Measurements from ENCODE around the gene AKAP6. TPM values are rescaled to one million over a fixed set of nuclear protein-coding genes. Genes with fewer than 3 reads are reported as not detected.

AKAP6 gene
- total and polyA plus RNA-seq, 2 experiments from 2014 or later, result 0.38 to 0.42 TPM

GRCh38 chr14:32509632-32510187 is 180.6 kb downstream of the AKAP6 start:
- no peak for ATAC-seq
- no peaks in the 10 kb centered on the region for H3K27me3 Mint-ChIP-seq (ENCODE audit: insufficient read depth, low read depth, poor library complexity)
- no peaks in the 10 kb centered on the region for H3K27me3 ChIP-seq (ENCODE audit: insufficient read depth)
- DNase-seq (ENCODE audit: low spot score), result no peak
- H3K4me1 ChIP-seq (ENCODE audit: insufficient read depth), result no peaks in the 10 kb centered on the region
- H3K27ac Mint-ChIP-seq, result no peak overlapping the region
- H3K9me2 ChIP-seq (ENCODE audit: insufficient read depth), result no peaks in the 10 kb centered on the region
- H3K27ac ChIP-seq (ENCODE audit: low read depth), result no peak overlapping the region
- H3F3A ChIP-seq (replicated peaks; ENCODE audit: low read depth), result no peaks in the 10 kb centered on the region
- H3K36me3 ChIP-seq (ENCODE audit: insufficient read depth), result no peaks in the 10 kb centered on the region
- H3K4me1 Mint-ChIP-seq, result no peaks in the 10 kb centered on the region
- H4K20me1 ChIP-seq (replicated peaks; ENCODE audit: insufficient read depth), result no peaks in the 10 kb centered on the region
- no peaks in the 10 kb centered on the region for H3K9me3 Mint-ChIP-seq
- TF ChIP-seq, protein P1, sequence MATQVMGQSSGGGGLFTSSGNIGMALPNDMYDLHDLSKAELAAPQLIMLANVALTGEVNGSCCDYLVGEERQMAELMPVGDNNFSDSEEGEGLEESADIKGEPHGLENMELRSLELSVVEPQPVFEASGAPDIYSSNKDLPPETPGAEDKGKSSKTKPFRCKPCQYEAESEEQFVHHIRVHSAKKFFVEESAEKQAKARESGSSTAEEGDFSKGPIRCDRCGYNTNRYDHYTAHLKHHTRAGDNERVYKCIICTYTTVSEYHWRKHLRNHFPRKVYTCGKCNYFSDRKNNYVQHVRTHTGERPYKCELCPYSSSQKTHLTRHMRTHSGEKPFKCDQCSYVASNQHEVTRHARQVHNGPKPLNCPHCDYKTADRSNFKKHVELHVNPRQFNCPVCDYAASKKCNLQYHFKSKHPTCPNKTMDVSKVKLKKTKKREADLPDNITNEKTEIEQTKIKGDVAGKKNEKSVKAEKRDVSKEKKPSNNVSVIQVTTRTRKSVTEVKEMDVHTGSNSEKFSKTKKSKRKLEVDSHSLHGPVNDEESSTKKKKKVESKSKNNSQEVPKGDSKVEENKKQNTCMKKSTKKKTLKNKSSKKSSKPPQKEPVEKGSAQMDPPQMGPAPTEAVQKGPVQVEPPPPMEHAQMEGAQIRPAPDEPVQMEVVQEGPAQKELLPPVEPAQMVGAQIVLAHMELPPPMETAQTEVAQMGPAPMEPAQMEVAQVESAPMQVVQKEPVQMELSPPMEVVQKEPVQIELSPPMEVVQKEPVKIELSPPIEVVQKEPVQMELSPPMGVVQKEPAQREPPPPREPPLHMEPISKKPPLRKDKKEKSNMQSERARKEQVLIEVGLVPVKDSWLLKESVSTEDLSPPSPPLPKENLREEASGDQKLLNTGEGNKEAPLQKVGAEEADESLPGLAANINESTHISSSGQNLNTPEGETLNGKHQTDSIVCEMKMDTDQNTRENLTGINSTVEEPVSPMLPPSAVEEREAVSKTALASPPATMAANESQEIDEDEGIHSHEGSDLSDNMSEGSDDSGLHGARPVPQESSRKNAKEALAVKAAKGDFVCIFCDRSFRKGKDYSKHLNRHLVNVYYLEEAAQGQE (IDR thresholded peaks at IDR 0.05; ENCODE audit: unreplicated experiment), result no peak
- TF ChIP-seq, protein P2, sequence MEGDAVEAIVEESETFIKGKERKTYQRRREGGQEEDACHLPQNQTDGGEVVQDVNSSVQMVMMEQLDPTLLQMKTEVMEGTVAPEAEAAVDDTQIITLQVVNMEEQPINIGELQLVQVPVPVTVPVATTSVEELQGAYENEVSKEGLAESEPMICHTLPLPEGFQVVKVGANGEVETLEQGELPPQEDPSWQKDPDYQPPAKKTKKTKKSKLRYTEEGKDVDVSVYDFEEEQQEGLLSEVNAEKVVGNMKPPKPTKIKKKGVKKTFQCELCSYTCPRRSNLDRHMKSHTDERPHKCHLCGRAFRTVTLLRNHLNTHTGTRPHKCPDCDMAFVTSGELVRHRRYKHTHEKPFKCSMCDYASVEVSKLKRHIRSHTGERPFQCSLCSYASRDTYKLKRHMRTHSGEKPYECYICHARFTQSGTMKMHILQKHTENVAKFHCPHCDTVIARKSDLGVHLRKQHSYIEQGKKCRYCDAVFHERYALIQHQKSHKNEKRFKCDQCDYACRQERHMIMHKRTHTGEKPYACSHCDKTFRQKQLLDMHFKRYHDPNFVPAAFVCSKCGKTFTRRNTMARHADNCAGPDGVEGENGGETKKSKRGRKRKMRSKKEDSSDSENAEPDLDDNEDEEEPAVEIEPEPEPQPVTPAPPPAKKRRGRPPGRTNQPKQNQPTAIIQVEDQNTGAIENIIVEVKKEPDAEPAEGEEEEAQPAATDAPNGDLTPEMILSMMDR (conservative IDR thresholded peaks at IDR 0.05; ENCODE audit: low read depth in 2 of 2), result no peak
- TF ChIP-seq, protein P3, sequence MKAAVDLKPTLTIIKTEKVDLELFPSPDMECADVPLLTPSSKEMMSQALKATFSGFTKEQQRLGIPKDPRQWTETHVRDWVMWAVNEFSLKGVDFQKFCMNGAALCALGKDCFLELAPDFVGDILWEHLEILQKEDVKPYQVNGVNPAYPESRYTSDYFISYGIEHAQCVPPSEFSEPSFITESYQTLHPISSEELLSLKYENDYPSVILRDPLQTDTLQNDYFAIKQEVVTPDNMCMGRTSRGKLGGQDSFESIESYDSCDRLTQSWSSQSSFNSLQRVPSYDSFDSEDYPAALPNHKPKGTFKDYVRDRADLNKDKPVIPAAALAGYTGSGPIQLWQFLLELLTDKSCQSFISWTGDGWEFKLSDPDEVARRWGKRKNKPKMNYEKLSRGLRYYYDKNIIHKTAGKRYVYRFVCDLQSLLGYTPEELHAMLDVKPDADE (IDR thresholded peaks at IDR 0.05), result no peak
- TF ChIP-seq CREB1 (CRISPR knock-in tag; IDR thresholded peaks at IDR 0.05; ENCODE audit: low read depth) (no peak), POLR2AphosphoS5 (IDR thresholded peaks at IDR 0.05; ENCODE audit: low read depth) (no peak), STAT1 (IDR thresholded peaks at IDR 0.05; ENCODE audit: unreplicated experiment) (no peak)
- no peak overlapping the region for H3K4me3 ChIP-seq
- H3K36me3 Mint-ChIP-seq (ENCODE audit: low read depth), result no peaks in the 10 kb centered on the region
- H3K4me3 Mint-ChIP-seq, result no peak overlapping the region
- H2AFZ ChIP-seq, result peak overlapping the region; percentile 65; the same call in 1 of the 2 replicates
- no peaks in the 10 kb centered on the region for H3K79me2 ChIP-seq (replicated peaks; ENCODE audit: insufficient read depth)
- no peak overlapping the region for H3K4me2 ChIP-seq

GRCh38 chr14:32510815-32511214 is 181.7 kb downstream of the AKAP6 start:
- TF ChIP-seq JUNB (IDR thresholded peaks at IDR 0.05; ENCODE audit: unreplicated experiment) (no peak), EZH2 (IDR thresholded peaks at IDR 0.05; ENCODE audit: low read depth, unreplicated experiment) (no peak), CREB1 (CRISPR knock-in tag; IDR thresholded peaks at IDR 0.05; ENCODE audit: low read depth) (no peak), ZNF114 (CRISPR knock-in tag; IDR thresholded peaks at IDR 0.05) (no peak), NANOG (IDR thresholded peaks at IDR 0.05; ENCODE audit: borderline replicate concordance) (no peak), STAT1 (IDR thresholded peaks at IDR 0.05; ENCODE audit: unreplicated experiment) (no peak), EZH2phosphoT487 (IDR thresholded peaks at IDR 0.05; ENCODE audit: unreplicated experiment) (no peak), POLR2AphosphoS5 (IDR thresholded peaks at IDR 0.05; ENCODE audit: low read depth) (no peak)
- TF ChIP-seq, protein P2 (conservative IDR thresholded peaks at IDR 0.05; ENCODE audit: low read depth in 2 of 2), result no peak
- no peaks in the 10 kb centered on the region for H3K27me3 Mint-ChIP-seq (ENCODE audit: insufficient read depth, low read depth, poor library complexity)
- Histone ChIP-seq H3K9me2 (ENCODE audit: insufficient read depth) (no peaks in the 10 kb centered on the region), H4K20me1 (replicated peaks; ENCODE audit: insufficient read depth) (no peaks in the 10 kb centered on the region), H3K79me2 (replicated peaks; ENCODE audit: insufficient read depth) (no peaks in the 10 kb centered on the region), H3K4me3 (no peak overlapping the region), H3K36me3 (ENCODE audit: insufficient read depth) (no peaks in the 10 kb centered on the region), H3K27ac (ENCODE audit: low read depth) (no peak overlapping the region), H3K4me1 (ENCODE audit: insufficient read depth) (no peaks in the 10 kb centered on the region), H3F3A (replicated peaks; ENCODE audit: low read depth) (no peaks in the 10 kb centered on the region), H3K4me2 (no peak overlapping the region), H3K27me3 (ENCODE audit: insufficient read depth) (no peaks in the 10 kb centered on the region), H2AFZ (no peak overlapping the region)
- ATAC-seq, result no peak
- DNase-seq (ENCODE audit: low spot score), result no peak
- H3K27ac Mint-ChIP-seq, result no peak overlapping the region
- H3K4me1 Mint-ChIP-seq, result no peaks in the 10 kb centered on the region
- no peak overlapping the region for H3K4me3 Mint-ChIP-seq
- no peaks in the 10 kb centered on the region for H3K36me3 Mint-ChIP-seq (ENCODE audit: low read depth)
- no peaks in the 10 kb centered on the region for H3K9me3 Mint-ChIP-seq

All from GM23338 (cell line).